ENCODE data around the gene MFRP. TPM values are rescaled to one million over a fixed set of nuclear protein-coding genes. Genes with fewer than 3 reads are reported as not detected.

MFRP gene
- total and polyA plus RNA-seq, 9 of the 15 experiments (the other 6 are each of a cell fraction or from before 2014, with no cell fraction given) = not detected

- TF ChIP-seq RBM15 (IDR thresholded peaks at IDR 0.05; ENCODE audit: insufficient read depth, low read length) (no peak), CAMTA2 (CRISPR knock-in tag; conservative IDR thresholded peaks at IDR 0.05) (no peak), GABPB2 (CRISPR knock-in tag; conservative IDR thresholded peaks at IDR 0.05) (no peak), ZNF512 (tag; IDR thresholded peaks at IDR 0.05) (no peak), KDM4B (IDR thresholded peaks at IDR 0.05; ENCODE audit: borderline replicate concordance in 2 of 2, low read depth in 1 of 2) (no peak), E2F1 (CRISPR knock-in tag; IDR thresholded peaks at IDR 0.05) (no peak), MAFG (tag; conservative IDR thresholded peaks at IDR 0.05) (no peak), JUN (IDR thresholded peaks at IDR 0.05; ENCODE audit: borderline replicate concordance, low read depth, low read length) (no peak), JUN (CRISPR knock-in tag; IDR thresholded peaks at IDR 0.05; ENCODE audit: borderline replicate concordance) (no peak), BHLHE40 (IDR thresholded peaks at IDR 0.05; ENCODE audit: low read length) (no peak), ZNF174 (CRISPR knock-in tag; IDR thresholded peaks at IDR 0.05) (no peak), SRSF9 (IDR thresholded peaks at IDR 0.05; ENCODE audit: borderline replicate concordance, low read depth, low read length) (no peak), ZNF592 (IDR thresholded peaks at IDR 0.05) (no peak), ZNF511 (CRISPR knock-in tag; IDR thresholded peaks at IDR 0.05) (0 out of 2 replicates have a peak, but pooled peaks have one; percentile 7), MBD2 (IDR thresholded peaks at IDR 0.05; ENCODE audit: borderline replicate concordance, low read depth) (no peak), ZNF224 (CRISPR knock-in tag; IDR thresholded peaks at IDR 0.05) (no peak), PATZ1 (CRISPR knock-in tag; IDR thresholded peaks at IDR 0.05; ENCODE audit: borderline replicate concordance) (no peak), ESRRA (IDR thresholded peaks at IDR 0.05; ENCODE audit: borderline replicate concordance, low read depth) (no peak)
Observed at GRCh38 chr11:119378851-119379465, 32.5 kb upstream of the MFRP start (continued).

All from K562 (cell line).